SK-N-SH (cell line): ENCODE data around the gene RPL19. TPM values are rescaled to one million over a fixed set of nuclear protein-coding genes. Genes with fewer than 3 reads are reported as not detected.
A peak's percentile ranks its signal among the peaks of the same experiment; 100 is the strongest.

Experiments
- CTCF ChIA-PET: fragments of 300-600, 350-600 bp; formaldehyde crosslinking; extraction: SDS; loops from one replicate; lab custom pipeline; 2021; lab: Yijun Ruan, JAX
- POLR2A ChIA-PET: fragments of 350-600 bp; sonication (Branson Sonifier 250); formaldehyde crosslinking; extraction: SDS; loops from one replicate; lab custom pipeline; 2020; ENCODE audit warnings: antibody characterized with exemption, inconsistent platforms; lab: Yijun Ruan, JAX
- DNase-seq: peaks from one replicate; pipeline ENCODE4 v3.0.0; 2012
- H2AFZ ChIP-seq: fragments of 200-600 bp; sonication (generic); 2 replicates; pipeline ENCODE4 v1.8.1; 2016; ENCODE audit warnings: antibody characterized with exemption, mild to moderate bottlenecking, low read depth
- H3F3A ChIP-seq: fragments of 200-600 bp; sonication (generic); replicated peaks from 2 replicates; pipeline ENCODE3; 2016; ENCODE audit warnings: antibody characterized with exemption, mild to moderate bottlenecking; ENCODE audit not compliant: insufficient read depth
- H3K27ac ChIP-seq, 2 experiments: fragments of 200-500 bp in 1 of 2; fragments of 200-600 bp in 1 of 2; sonication (Bioruptor generic) in 1 of 2; sonication (generic), shearing (Covaris generic) in 1 of 2; 2 replicates each; pipeline versions ENCODE4 v1.5.1 to v1.6.1; 2014 to 2016; ENCODE audit warnings: low read depth in 2 of 2, inconsistent platforms in 1 of 2, low read length in 1 of 2, mild to moderate bottlenecking in 1 of 2, mixed read lengths in 1 of 2
- H3K27me3 ChIP-seq: fragments of 200-600 bp; sonication (generic), shearing (Covaris generic); 2 replicates; pipeline ENCODE4 v1.6.1; 2016; ENCODE audit warnings: mixed run types; ENCODE audit not compliant: insufficient read depth
- H3K36me3 ChIP-seq, 2 experiments: fragments of 200-500 bp in 1 of 2; fragments of 200-600 bp in 1 of 2; sonication (Bioruptor generic) in 1 of 2; sonication (generic) in 1 of 2; replicated peaks in 1 of 2; 2 replicates each; pipeline versions ENCODE3 to v1.5.1; 2014 to 2016; ENCODE audit warnings: low read length in 1 of 2, mild to moderate bottlenecking in 1 of 2; ENCODE audit not compliant: insufficient read depth in 2 of 2, control insufficient read depth in 1 of 2
- H3K4me1 ChIP-seq, 2 experiments: fragments of 200-500 bp in 1 of 2; fragments of 200-600 bp in 1 of 2; sonication (Bioruptor generic) in 1 of 2; sonication (generic), shearing (Covaris generic) in 1 of 2; 2 replicates each; pipeline versions ENCODE4 v1.5.1 to v1.6.1; 2014 to 2016; ENCODE audit warnings: low read depth in 1 of 2, low read length in 1 of 2, mixed run types in 1 of 2; ENCODE audit not compliant: insufficient read depth in 2 of 2, control insufficient read depth in 1 of 2
- H3K4me2 ChIP-seq: fragments of 200-600 bp; sonication (generic), shearing (Covaris generic); 2 replicates; pipeline ENCODE4 v1.6.1; 2017; ENCODE audit warnings: mixed run types
- H3K4me3 ChIP-seq, 2 experiments: fragments of 200-500 bp in 1 of 2; fragments of 200-600 bp in 1 of 2; sonication (Bioruptor generic) in 1 of 2; sonication (generic), shearing (Covaris generic) in 1 of 2; 2 replicates each; pipeline versions ENCODE4 v1.5.1 to v1.8.1; 2014 to 2016; ENCODE audit warnings: low read depth in 2 of 2, inconsistent platforms in 1 of 2, low read length in 1 of 2, mild to moderate bottlenecking in 1 of 2, mixed read lengths in 1 of 2, moderate library complexity in 1 of 2
- H3K79me2 ChIP-seq: fragments of 200-600 bp; sonication (generic); 2 replicates; pipeline ENCODE4 v1.8.1; 2017; ENCODE audit warnings: mild to moderate bottlenecking; ENCODE audit not compliant: insufficient read depth
- H3K9ac ChIP-seq: fragments of 200-600 bp; sonication (generic); 2 replicates; pipeline ENCODE4 v1.6.1; 2017; ENCODE audit warnings: mixed run types
- H3K9me2 ChIP-seq: fragments of 200-600 bp; sonication (generic); 2 replicates; pipeline ENCODE4 v1.6.1; 2017; ENCODE audit warnings: mixed run types
- H3K9me3 ChIP-seq: fragments of 200-600 bp; sonication (generic); 2 replicates; pipeline ENCODE4 v1.6.1; 2017; ENCODE audit warnings: mixed run types, mild to moderate bottlenecking, moderate library complexity
- H4K20me1 ChIP-seq: fragments of 200-600 bp; sonication (generic); 2 replicates; pipeline ENCODE4 v1.6.1; 2017; ENCODE audit warnings: mild to moderate bottlenecking, mixed run types; ENCODE audit not compliant: insufficient read depth
- CTCF ChIP-seq: fragments of 200-600 bp; sonication (generic); IDR thresholded peaks from 2 replicates; pipeline ENCODE4 v1.6.1; 2017; ENCODE audit warnings: antibody characterized with exemption, mild to moderate bottlenecking, moderate library complexity
- EP300 ChIP-seq, 2 experiments: IDR thresholded peaks; 2 replicates each; pipeline versions ENCODE4 v1.4.0 to v1.6.1; 2012; ENCODE audit warnings: borderline replicate concordance in 1 of 2, low read depth in 1 of 2, low read length in 1 of 2
- FOSL2 ChIP-seq: IDR thresholded peaks from 2 replicates; pipeline ENCODE4 v1.4.0; 2012; ENCODE audit warnings: low read depth, mild to moderate bottlenecking, moderate library complexity, borderline replicate concordance
- FOXJ3 ChIP-seq: sonication (generic); formaldehyde crosslinking; IDR thresholded peaks from 2 replicates; pipeline ENCODE4 v1.5.1; 2020; ENCODE audit warnings: mild to moderate bottlenecking, missing genetic modification reagents
- FOXM1 ChIP-seq: IDR thresholded peaks from 2 replicates; pipeline ENCODE4 v1.4.0; 2012; ENCODE audit warnings: low read depth, mild to moderate bottlenecking
- IRF3 ChIP-seq: fragments of 150-350 bp; IDR thresholded peaks from 2 replicates; pipeline ENCODE4 v1.6.1; 2016; ENCODE audit warnings: mild to moderate bottlenecking, low read depth, low read length
- JUND ChIP-seq: IDR thresholded peaks from 2 replicates; pipeline ENCODE4 v1.4.0; 2012
- MAX ChIP-seq: IDR thresholded peaks from 2 replicates; pipeline ENCODE4 v1.4.0; 2012; ENCODE audit warnings: low read depth
- MEF2A ChIP-seq: IDR thresholded peaks from 2 replicates; pipeline ENCODE4 v1.4.0; 2012; ENCODE audit warnings: low read depth, borderline replicate concordance
- MXI1 ChIP-seq: IDR thresholded peaks from 2 replicates; pipeline ENCODE4 v1.6.1; 2012; ENCODE audit warnings: mild to moderate bottlenecking, low read depth, low read length, improper control_type of control experiment
- NFIC ChIP-seq: IDR thresholded peaks from 2 replicates; pipeline ENCODE4 v1.4.0; 2012; ENCODE audit warnings: borderline replicate concordance
- PBX3 ChIP-seq: IDR thresholded peaks from 2 replicates; pipeline ENCODE4; 2012
- POLR2AphosphoS5 ChIP-seq: IDR thresholded peaks from 2 replicates; pipeline ENCODE4 v1.6.1; 2012; ENCODE audit warnings: low read depth, low read length
- RAD21 ChIP-seq: IDR thresholded peaks from 2 replicates; pipeline ENCODE4 v1.6.1; 2012; ENCODE audit warnings: mild to moderate bottlenecking, low read length
- RCOR1 ChIP-seq: fragments of 150-350 bp; IDR thresholded peaks from 2 replicates; pipeline ENCODE4 v1.6.1; 2017; ENCODE audit warnings: antibody characterized with exemption, low read length
- TAF1 ChIP-seq: IDR thresholded peaks from 2 replicates; pipeline ENCODE4 v1.6.1; 2012; ENCODE audit warnings: low read depth, mild to moderate bottlenecking, low read length, moderate library complexity, borderline replicate concordance
- TCF12 ChIP-seq: IDR thresholded peaks from 2 replicates; pipeline ENCODE4 v1.4.0; 2012
- USF2 ChIP-seq: fragments of 150-350 bp; IDR thresholded peaks from 2 replicates; pipeline ENCODE4 v1.6.1; 2017; ENCODE audit warnings: antibody characterized with exemption, low read length, low read depth, borderline replicate concordance
- YY1 ChIP-seq: IDR thresholded peaks from 2 replicates; pipeline ENCODE4 v1.4.0; 2012; ENCODE audit warnings: low read depth, mild to moderate bottlenecking
- WGBS: methylation state at CpG from one replicate; pipeline ENCODE4 v1.1.6; 2017; ENCODE audit warnings: low lambda C conversion rate; 5-methylcytosine and 5-hydroxymethylcytosine counted together
- polyA plus RNA-seq, 3 experiments: library from polyadenylated mRNA; depleted of rRNA; stranded (reverse); fragments of >200 nt; gene quantifications; 2 replicates each; pipeline ENCODE4 v1.2.3, GENCODE V29; 2012

RPL19 gene
- polyA plus RNA-seq, 1 of the 3 experiments (the other 2 are of a cell fraction) = 3,473 TPM

- H4K20me1 ChIP-seq = no peaks in the 10 kb centered on the region
- CTCF ChIA-PET = interaction anchor here (0.7 to 22.6 kb wide), 12 partner anchors 6 to 385 kb away, joined by 3 to 781 read pairs (median 4); partner anchors contain the start of genes CACNB1, RPL19 and STAC2
- no peak overlapping the region for H3K9ac ChIP-seq
- H3K4me1 ChIP-seq = peaks cover 7 to 18% of the 10 kb centered on the region in 2 experiments; a peak in 1 of 4 replicates
- no peaks in the 10 kb centered on the region for H3K27me3 ChIP-seq
- H3K9me3 ChIP-seq = no peaks in the 10 kb centered on the region
- no peak overlapping the region for H2AFZ ChIP-seq
- H3K79me2 ChIP-seq = no peaks in the 10 kb centered on the region
- H3K27ac ChIP-seq = no peak overlapping the region
- WGBS = 3% methylated on average over 8 of the region's 15 CpGs
- 0 out of 2 replicates have a peak, but pooled peaks have one; percentile 4 for TF ChIP-seq PBX3
- TF ChIP-seq FOSL2 = peak; percentile 27; the same call in 1 of the 2 replicates
- peak; percentile 74 for TF ChIP-seq NFIC
- no peak for TF ChIP-seq MXI1
- no peak for TF ChIP-seq IRF3
- no peak for TF ChIP-seq RCOR1
- TF ChIP-seq TCF12 = 0 out of 2 replicates have a peak, but pooled peaks have one; percentile 4
- no peak for TF ChIP-seq TAF1
- no peaks in the 10 kb centered on the region for H3K36me3 ChIP-seq
- no peaks in the 10 kb centered on the region for H3K9me2 ChIP-seq
- no peak for DNase-seq
- H3F3A ChIP-seq = no peaks in the 10 kb centered on the region
- no peak overlapping the region for H3K4me3 ChIP-seq
- POLR2A ChIA-PET = interaction anchor here (0.7 to 1.4 kb wide), 3 partner anchors 31 to 38 kb away, joined by 3 to 9 read pairs (median 4); partner anchors contain the start of gene RPL19
- H3K4me2 ChIP-seq = 0 out of 2 replicates have a peak overlapping the region, but pooled peaks have one; percentile 18
These were observed 38.4 kb downstream of the RPL19 start for GRCh38 chr17:39238311-39238972.

- Histone ChIP-seq H3K36me3 (no peaks in the 10 kb centered on the region), H4K20me1 (no peaks in the 10 kb centered on the region), H3K27ac (no peak overlapping the region), H3K27me3 (no peaks in the 10 kb centered on the region), H2AFZ (no peak overlapping the region), H3K9me3 (no peaks in the 10 kb centered on the region), H3F3A (no peaks in the 10 kb centered on the region), H3K4me3 (no peak overlapping the region), H3K9me2 (no peaks in the 10 kb centered on the region), H3K9ac (no peak overlapping the region), H3K4me2 (no peak overlapping the region), H3K4me1 (peaks cover 7 to 20% of the 10 kb centered on the region in 2 experiments; a peak in 1 of 4 replicates), H3K79me2 (no peaks in the 10 kb centered on the region)
- POLR2A ChIA-PET = no interaction called here
- peak; percentile 72 for DNase-seq
- 62% methylated on average over 9 of the region's 16 CpGs for WGBS
- CTCF ChIA-PET = interaction anchor here (0.6 to 22.6 kb wide), 6 partner anchors 8 to 257 kb away, joined by 3 to 781 read pairs (median 6); partner anchors contain the start of genes CACNB1, RPL19 and STAC2
- TF ChIP-seq MEF2A = no peak
- TF ChIP-seq PBX3 = no peak
- TF ChIP-seq FOXM1 = no peak
- TF ChIP-seq EP300 (IDR thresholded peaks at IDR 0.05; ENCODE audit: borderline replicate concordance in 1 of 2, low read depth in 1 of 2, low read length in 1 of 2) = no peak
- TF ChIP-seq USF2 = no peak
- peak; percentile 47 for TF ChIP-seq RAD21
- TF ChIP-seq CTCF = peak; percentile 64
- TF ChIP-seq FOXJ3 (CRISPR knock-in tag) = no peak
- TF ChIP-seq JUND = no peak
- no peak for TF ChIP-seq MAX
- TF ChIP-seq YY1 = no peak
- no peak for TF ChIP-seq FOSL2
- TF ChIP-seq POLR2AphosphoS5 = no peak
These were observed 39.7 kb downstream of the RPL19 start for GRCh38 chr17:39239640-39240314.
